Keratinocyte (primary cell): Measurements from ENCODE around the gene PYGM. TPM values are rescaled to one million over a fixed set of nuclear protein-coding genes. Genes with fewer than 3 reads are reported as not detected.

Experiments used
- DNase-seq: peaks from one replicate; pipeline ENCODE4 v3.0.0-alpha.2; 2011; ENCODE audit warnings: low read depth, missing footprints, low spot score
- FAIRE-seq: peaks from 2 replicates; lab custom pipeline; 2011; peaks lifted over from hg19 to GRCh38; lab: Jason Lieb, UNC
- H2AFZ ChIP-seq: 2 replicates; pipeline ENCODE4 v1.6.0; 2012; ENCODE audit warnings: low read length, control low read depth, inconsistent platforms; ENCODE audit not compliant: control insufficient read depth
- H3K27ac ChIP-seq: 2 replicates; pipeline ENCODE4 v1.5.1; 2011; ENCODE audit warnings: low read length; ENCODE audit not compliant: control insufficient read depth, insufficient read depth
- H3K27me3 ChIP-seq: 3 replicates; pipeline ENCODE4 v1.6.0; 2011; ENCODE audit warnings: low read length; ENCODE audit not compliant: control insufficient read depth, insufficient read depth; ENCODE audit errors: extremely low read depth
- H3K36me3 ChIP-seq, 2 experiments: 2 replicates in 1 of 2; 3 replicates in 1 of 2; pipeline ENCODE4 v1.5.1; 2011; ENCODE audit warnings: low read length in 2 of 2, mild to moderate bottlenecking in 1 of 2; ENCODE audit not compliant: control insufficient read depth in 2 of 2, insufficient read depth in 2 of 2; ENCODE audit errors: extremely low read depth in 1 of 2
- H3K4me1 ChIP-seq: 3 replicates; pipeline ENCODE4 v1.5.1; 2011; ENCODE audit warnings: low read length; ENCODE audit not compliant: control insufficient read depth, insufficient read depth; ENCODE audit errors: extremely low read depth
- H3K4me2 ChIP-seq: 3 replicates; pipeline ENCODE4 v1.6.0; 2011; ENCODE audit warnings: low read depth, low read length; ENCODE audit not compliant: control insufficient read depth, insufficient read depth; ENCODE audit errors: extremely low read depth
- H3K4me3 ChIP-seq, 3 experiments: fragments of 200-600 bp in 1 of 3; sonication (generic) in 1 of 3; 2 replicates in 2 of 3; 3 replicates in 1 of 3; pipeline ENCODE4 v1.5.1; 2011 to 2016; ENCODE audit warnings: low read length in 3 of 3, mild to moderate bottlenecking in 3 of 3, control low read depth in 2 of 3, inconsistent platforms in 1 of 3, low read depth in 1 of 3, mixed read lengths in 1 of 3, mixed run types in 1 of 3, moderate library complexity in 1 of 3; ENCODE audit not compliant: control insufficient read depth in 2 of 3, insufficient read depth in 2 of 3; ENCODE audit errors: extremely low read depth in 1 of 3
- H3K79me2 ChIP-seq: 2 replicates; pipeline ENCODE4 v1.6.0; 2012; ENCODE audit warnings: low read length; ENCODE audit not compliant: control insufficient read depth, insufficient read depth
- H3K9ac ChIP-seq: 3 replicates; pipeline ENCODE4 v1.6.0; 2011; ENCODE audit warnings: low read length; ENCODE audit not compliant: control insufficient read depth, insufficient read depth; ENCODE audit errors: extremely low read depth
- H3K9me1 ChIP-seq: 3 replicates; pipeline ENCODE4 v1.6.0; 2011; ENCODE audit warnings: low read length; ENCODE audit not compliant: control insufficient read depth, insufficient read depth; ENCODE audit errors: extremely low read depth
- H3K9me3 ChIP-seq: 2 replicates; pipeline ENCODE4 v1.5.1; 2012; ENCODE audit warnings: low read depth, low read length; ENCODE audit not compliant: control insufficient read depth
- H4K20me1 ChIP-seq: 3 replicates; pipeline ENCODE4 v1.6.0; 2011; ENCODE audit warnings: low read length; ENCODE audit not compliant: control insufficient read depth, insufficient read depth; ENCODE audit errors: extremely low read depth
- EZH2 ChIP-seq: IDR thresholded peaks from one replicate; pipeline ENCODE4 v1.6.1; 2012; ENCODE audit warnings: inconsistent platforms, mild to moderate bottlenecking, low read length, moderate library complexity
- dilution Hi-C: fragments of 300-500 bp; cut with MboI; formaldehyde crosslinking; loops from one replicate; pipeline ENCODE4 v1.7.0; 2020; ENCODE audit warnings: low sequenced_read_pairs; ENCODE audit not compliant: extremely low pct_ligation_motif_present
- polyA plus RNA-seq, 5 experiments: library from polyadenylated mRNA; depleted of rRNA in 3 of 5; stranded (reverse) in 3 of 5; stranded (forward) in 1 of 5; unstranded in 1 of 5; fragments of >200 nt; gene quantifications; 1 replicate in 1 of 5; 2 replicates in 3 of 5; 3 replicates in 1 of 5; pipeline versions ENCODE4 v1.2.1 to v1.2.3, GENCODE V29; 2011 to 2012; ENCODE audit warnings: missing spikeins in 2 of 5, low read depth in 1 of 5, low replicate concordance in 1 of 5
- TF ChIP-seq, protein P1 (sequence below), 3 experiments: IDR thresholded peaks in 1 of 3; conservative IDR thresholded peaks in 1 of 3; optimal IDR thresholded peaks in 1 of 3; 2 replicates in 2 of 3; 3 replicates in 1 of 3; pipeline versions ENCODE3 to v1.5.1; 2011; ENCODE audit warnings: low read length in 3 of 3, mild to moderate bottlenecking in 3 of 3, moderate library complexity in 2 of 3, control low read depth in 1 of 3, inconsistent platforms in 1 of 3; ENCODE audit not compliant: insufficient read depth in 2 of 3; ENCODE audit errors: extremely low read depth in 1 of 3

Gene PYGM
- polyA plus RNA-seq, 1 donor (not counting 4 experiments of a cell fraction or from before 2014, with no cell fraction given), result 0.05 TPM

DNA sequence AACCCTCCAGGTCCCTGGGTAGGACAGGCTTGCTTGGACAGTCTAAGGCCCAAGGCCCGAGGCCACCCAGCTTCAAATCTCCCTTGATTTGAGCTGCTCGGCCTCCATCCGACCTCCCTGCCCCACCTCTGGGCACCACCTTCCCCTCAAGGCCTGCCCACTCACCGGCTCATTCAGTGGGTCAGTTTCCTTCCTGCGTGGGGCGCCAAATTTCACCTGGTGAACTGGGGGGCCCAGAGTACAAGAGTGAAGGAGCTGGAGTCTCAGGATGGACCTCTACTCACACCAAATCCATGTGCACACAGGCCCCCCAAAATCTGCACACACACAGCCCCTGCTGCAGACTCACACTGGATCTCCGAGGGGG lies 39.5 kb upstream of the PYGM start:
- Histone ChIP-seq H4K20me1 (no peaks in the 10 kb centered on the region), H3K9me1 (no peaks in the 10 kb centered on the region), H3K4me1 (peaks cover 13% of the 10 kb centered on the region), H3K36me3 (peaks cover 0 to 3% of the 10 kb centered on the region in 2 experiments), H3K9ac (no peak overlapping the region), H3K4me2 (no peak overlapping the region), H3K9me3 (no peaks in the 10 kb centered on the region), H3K79me2 (no peaks in the 10 kb centered on the region), H3K27ac (no peak overlapping the region), H3K4me3 (no peak overlapping the region), H2AFZ (no peak overlapping the region), H3K27me3 (no peaks in the 10 kb centered on the region)
- dilution Hi-C loops, result no loop called here
- DNase-seq (no peak), FAIRE-seq (no peak)
- TF ChIP-seq, protein P1, sequence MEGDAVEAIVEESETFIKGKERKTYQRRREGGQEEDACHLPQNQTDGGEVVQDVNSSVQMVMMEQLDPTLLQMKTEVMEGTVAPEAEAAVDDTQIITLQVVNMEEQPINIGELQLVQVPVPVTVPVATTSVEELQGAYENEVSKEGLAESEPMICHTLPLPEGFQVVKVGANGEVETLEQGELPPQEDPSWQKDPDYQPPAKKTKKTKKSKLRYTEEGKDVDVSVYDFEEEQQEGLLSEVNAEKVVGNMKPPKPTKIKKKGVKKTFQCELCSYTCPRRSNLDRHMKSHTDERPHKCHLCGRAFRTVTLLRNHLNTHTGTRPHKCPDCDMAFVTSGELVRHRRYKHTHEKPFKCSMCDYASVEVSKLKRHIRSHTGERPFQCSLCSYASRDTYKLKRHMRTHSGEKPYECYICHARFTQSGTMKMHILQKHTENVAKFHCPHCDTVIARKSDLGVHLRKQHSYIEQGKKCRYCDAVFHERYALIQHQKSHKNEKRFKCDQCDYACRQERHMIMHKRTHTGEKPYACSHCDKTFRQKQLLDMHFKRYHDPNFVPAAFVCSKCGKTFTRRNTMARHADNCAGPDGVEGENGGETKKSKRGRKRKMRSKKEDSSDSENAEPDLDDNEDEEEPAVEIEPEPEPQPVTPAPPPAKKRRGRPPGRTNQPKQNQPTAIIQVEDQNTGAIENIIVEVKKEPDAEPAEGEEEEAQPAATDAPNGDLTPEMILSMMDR (optimal IDR thresholded peaks at IDR 0.05 in 1 of 3, IDR thresholded peaks at IDR 0.05 in 1 of 3, conservative IDR thresholded peaks at IDR 0.05 in 1 of 3; ENCODE audit: extremely low read depth in 1 of 3, insufficient read depth in 2 of 3, low read length in 3 of 3), result no peak
- no peak for TF ChIP-seq EZH2

GRCh38 chr11:64796757-64797541 lies 37.2 kb upstream of the PYGM start:
- no peak for FAIRE-seq
- Histone ChIP-seq H3K27ac (no peak overlapping the region), H3K4me3 (no peak overlapping the region), H3K27me3 (no peaks in the 10 kb centered on the region), H3K9me1 (peaks cover 2% of the 10 kb centered on the region), H2AFZ (no peak overlapping the region), H3K4me1 (no peaks in the 10 kb centered on the region), H3K9me3 (no peaks in the 10 kb centered on the region), H4K20me1 (no peaks in the 10 kb centered on the region), H3K36me3 (peaks cover 0 to 2% of the 10 kb centered on the region in 2 experiments), H3K79me2 (no peaks in the 10 kb centered on the region), H3K9ac (no peak overlapping the region), H3K4me2 (no peak overlapping the region)
- dilution Hi-C loops, result no loop called here
- no peak for TF ChIP-seq EZH2
- TF ChIP-seq, protein P1 (optimal IDR thresholded peaks at IDR 0.05 in 1 of 3, IDR thresholded peaks at IDR 0.05 in 1 of 3, conservative IDR thresholded peaks at IDR 0.05 in 1 of 3; ENCODE audit: extremely low read depth in 1 of 3, insufficient read depth in 2 of 3, low read length in 3 of 3), result no peak
- no peak for DNase-seq
